ENCODE results near the gene SOCS2.
"Not testable (repeated sequence)": the region's sequence is repeated elsewhere in the genome, so short reads cannot be mapped to it uniquely, and the experiment has no call there.

SOCS2 gene

GRCh38 chr12:93571925-93572711 is at the start of gene SOCS2:
Gene SOCS2, plus strand, starts transcription at chr12:93572675. Its CDS starts 223 bp downstream, at chr12:93572898.
- no peak for FAIRE-seq

GRCh38 chr12:93524386-93525133 is 47.9 kb upstream of the SOCS2 start:
- no peak for FAIRE-seq

GRCh38 chr12:93526786-93527428 is 45.6 kb upstream of the SOCS2 start:
- FAIRE-seq, result no peak

GRCh38 chr12:93530358-93530757 is 42.1 kb upstream of the SOCS2 start:
- FAIRE-seq, result no peak

- FAIRE-seq, result no peak
Observed at GRCh38 chr12:93533310-93533709, 39.2 kb upstream of the SOCS2 start.

GRCh38 chr12:93536111-93536765 is 36.2 kb upstream of the SOCS2 start:
- no peak for FAIRE-seq

GRCh38 chr12:93536766-93537488 is 35.5 kb upstream of the SOCS2 start:
- FAIRE-seq, result no peak

- no peak for FAIRE-seq
Observed at GRCh38 chr12:93537769-93538168, 34.7 kb upstream of the SOCS2 start.

- no peak for FAIRE-seq
Observed at GRCh38 chr12:93539821-93540220, 32.7 kb upstream of the SOCS2 start.

GRCh38 chr12:93540466-93540865 is 32.0 kb upstream of the SOCS2 start:
- no peak for FAIRE-seq

- FAIRE-seq, result no peak
Observed at GRCh38 chr12:93541578-93542225, 30.8 kb upstream of the SOCS2 start.

- FAIRE-seq, result no peak
Observed at GRCh38 chr12:93547778-93548177, 24.7 kb upstream of the SOCS2 start.

- no peak for FAIRE-seq
Observed at GRCh38 chr12:93549174-93549573, 23.3 kb upstream of the SOCS2 start.

- FAIRE-seq, result no peak
Observed at GRCh38 chr12:93550748-93551611, 21.5 kb upstream of the SOCS2 start.

- no peak for FAIRE-seq
Observed at GRCh38 chr12:93552427-93552826, 20.0 kb upstream of the SOCS2 start.

GRCh38 chr12:93557879-93558278 is 14.6 kb upstream of the SOCS2 start:
- not testable (repeated sequence) for FAIRE-seq

GRCh38 chr12:93558685-93559084 is 13.8 kb upstream of the SOCS2 start:
- not testable (repeated sequence) for FAIRE-seq

GRCh38 chr12:93563807-93564538 is 8.5 kb upstream of the SOCS2 start:
- no peak for FAIRE-seq

- FAIRE-seq, result no peak
Observed at GRCh38 chr12:93565760-93566159, 6.7 kb upstream of the SOCS2 start.

- no peak for FAIRE-seq
Observed at GRCh38 chr12:93567174-93567573, 5.3 kb upstream of the SOCS2 start.

Measured in endometrium (tissue), 2 donors.